CD4-positive, alpha-beta T cell treated with Interleukin-15 for 1 hour (primary cell): ENCODE results near the gene ATP8A1.
"Not testable (repeated sequence)": the region's sequence is repeated elsewhere in the genome, so short reads cannot be mapped to it uniquely, and the experiment has no call there.

Experiments used
- DNase-seq: peaks from one replicate; pipeline ENCODE4 v3.0.0-alpha.2; 2020

Gene ATP8A1

GRCh38 chr4:42397635-42398170 lies 259.2 kb downstream of the ATP8A1 start:
- DNase-seq, result no peak

GRCh38 chr4:42396752-42397634 lies 259.9 kb downstream of the ATP8A1 start, which contains the start of gene SHISA3:
Gene SHISA3 (plus strand): TSS chr4:42397488. CDS start chr4:42398057, 569 bp downstream.
- DNase-seq, result no peak

GRCh38 chr4:42396361-42396751 lies 260.5 kb downstream of the ATP8A1 start:
- DNase-seq, result no peak

DNA sequence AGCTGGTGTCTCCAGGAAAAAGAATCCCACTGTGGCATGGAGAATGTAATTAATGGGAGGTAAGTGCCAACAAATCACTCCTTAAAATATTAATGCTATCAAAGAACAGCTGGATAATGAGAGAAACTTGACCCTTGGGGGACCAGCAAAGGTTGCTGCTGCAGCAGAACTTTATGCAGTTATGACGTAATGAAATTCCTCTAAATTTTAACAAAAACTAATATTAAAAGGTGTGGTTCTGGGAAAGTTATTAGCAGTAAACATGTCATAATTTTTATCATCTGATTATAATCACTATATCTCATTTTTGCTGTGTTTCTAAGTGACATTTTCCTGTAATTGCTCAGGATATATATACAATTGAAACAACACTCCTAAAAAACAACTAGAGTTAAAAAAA lies 261.3 kb downstream of the ATP8A1 start:
- DNase-seq, result no peak

GRCh38 chr4:42392436-42392835 lies 264.5 kb downstream of the ATP8A1 start:
- no peak for DNase-seq

DNA sequence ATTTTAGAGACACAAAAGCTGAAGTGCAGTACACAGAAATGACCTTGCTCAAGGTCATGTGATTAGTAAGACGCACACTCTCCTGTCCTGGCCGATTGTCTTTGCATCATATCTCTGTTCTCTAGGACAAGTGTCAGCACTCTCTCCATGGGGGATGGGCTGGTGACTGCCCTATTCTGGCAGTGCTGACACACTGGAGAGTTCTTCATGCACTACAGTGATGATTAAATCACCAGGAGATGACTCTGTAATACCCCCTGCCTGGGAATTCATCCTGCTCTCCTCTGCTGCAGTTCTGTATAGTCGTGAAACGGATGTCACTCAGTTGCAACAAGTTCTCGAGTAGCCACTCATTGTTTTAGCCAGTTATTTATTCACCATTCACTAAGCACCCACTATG lies 264.9 kb downstream of the ATP8A1 start:
- no peak for DNase-seq

DNA sequence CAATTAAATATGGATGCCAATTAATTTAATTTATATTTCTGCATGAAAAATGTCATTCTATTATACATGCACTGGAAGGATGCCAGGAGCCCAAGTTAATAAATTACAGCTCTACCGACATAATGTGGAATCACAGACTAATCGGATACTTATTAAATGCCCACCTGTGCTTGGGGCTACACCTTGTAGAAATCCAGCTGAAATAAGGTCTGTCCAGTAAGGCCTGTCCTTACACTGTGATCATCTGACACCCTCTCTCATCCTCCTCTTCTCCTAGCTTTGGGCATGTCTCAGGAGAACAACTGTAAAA lies 265.6 kb downstream of the ATP8A1 start:
- DNase-seq, result no peak

DNA sequence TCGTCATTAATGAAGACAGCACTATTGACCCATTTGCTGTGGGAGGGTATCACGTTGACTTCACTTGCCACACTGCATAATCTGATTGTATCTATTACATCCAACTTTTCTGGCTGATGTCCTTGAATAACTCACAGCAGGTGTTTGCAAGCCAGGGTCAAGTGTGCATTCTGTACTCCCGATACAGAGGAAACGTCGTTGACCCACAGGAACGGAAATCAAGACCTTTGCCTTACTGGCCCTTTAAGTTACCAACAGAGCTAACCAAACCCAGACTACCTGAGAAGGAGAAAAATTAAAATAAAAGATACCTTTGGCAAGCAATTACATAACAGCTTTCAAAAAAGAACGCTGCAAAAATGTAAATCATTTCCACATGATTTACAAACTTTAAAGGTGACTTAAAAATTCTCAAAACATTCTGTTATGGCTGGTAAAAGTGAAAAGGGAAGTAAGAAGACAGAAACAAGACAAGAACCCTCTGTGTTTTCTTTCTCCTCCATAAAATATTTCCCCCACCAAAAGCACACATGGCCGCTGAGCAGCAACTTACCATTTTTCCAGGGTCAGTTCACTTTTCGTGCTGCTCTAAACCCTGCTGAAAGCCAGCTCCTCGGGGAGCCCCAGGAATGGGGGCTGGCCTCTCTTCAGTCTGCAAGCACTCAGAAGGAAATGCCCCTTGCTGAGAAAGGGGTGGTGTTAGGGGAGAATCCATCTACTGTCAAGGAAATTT lies 266.1 kb downstream of the ATP8A1 start:
- DNase-seq, result no peak

DNA sequence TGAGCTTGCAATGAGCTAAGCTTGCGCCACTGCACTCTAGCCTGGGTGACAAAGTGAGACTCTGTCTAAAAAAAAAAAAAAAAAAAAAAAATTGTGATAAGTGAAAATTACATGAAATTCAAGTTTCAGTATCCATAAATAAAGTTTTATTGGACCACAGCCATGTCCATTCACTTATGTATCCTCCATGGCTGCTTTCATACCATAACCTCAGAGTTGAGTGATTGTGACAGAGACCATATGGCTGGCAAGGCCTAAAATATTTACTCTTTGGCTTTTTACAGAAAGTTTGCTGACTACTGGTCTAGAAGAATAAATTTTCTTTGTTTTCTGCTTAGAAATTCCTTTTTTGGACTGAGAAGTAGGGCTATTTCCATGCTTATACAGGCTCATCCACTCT lies 271.4 kb downstream of the ATP8A1 start:
- no peak for DNase-seq

GRCh38 chr4:42381666-42382065 lies 275.2 kb downstream of the ATP8A1 start:
- no peak for DNase-seq

GRCh38 chr4:42377497-42377896 lies 279.4 kb downstream of the ATP8A1 start:
- DNase-seq, result no peak

DNA sequence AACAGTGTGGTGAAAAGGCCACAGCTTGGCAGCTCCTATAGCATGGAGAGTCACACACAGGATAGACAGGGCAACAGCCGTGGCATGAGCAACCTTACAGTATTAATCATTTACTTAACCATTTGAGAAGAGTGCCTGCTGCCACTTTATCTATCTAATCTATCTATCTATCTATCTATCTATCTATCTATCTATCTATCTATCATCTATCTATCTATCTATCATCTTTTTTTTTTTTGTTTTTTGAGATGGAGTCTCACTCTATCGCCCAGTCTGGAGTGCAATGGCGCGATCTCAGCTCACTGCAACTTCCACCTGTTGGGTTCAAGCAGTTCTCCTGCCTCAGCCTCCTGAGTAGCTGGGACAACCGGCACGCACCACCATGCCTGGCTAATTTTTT lies 284.6 kb downstream of the ATP8A1 start:
- not testable (repeated sequence) for DNase-seq

- no peak for DNase-seq
These were observed 285.3 kb downstream of the ATP8A1 start for GRCh38 chr4:42371305-42372252.

- no peak for DNase-seq
These were observed 287.4 kb downstream of the ATP8A1 start for GRCh38 chr4:42369489-42369888.

DNA sequence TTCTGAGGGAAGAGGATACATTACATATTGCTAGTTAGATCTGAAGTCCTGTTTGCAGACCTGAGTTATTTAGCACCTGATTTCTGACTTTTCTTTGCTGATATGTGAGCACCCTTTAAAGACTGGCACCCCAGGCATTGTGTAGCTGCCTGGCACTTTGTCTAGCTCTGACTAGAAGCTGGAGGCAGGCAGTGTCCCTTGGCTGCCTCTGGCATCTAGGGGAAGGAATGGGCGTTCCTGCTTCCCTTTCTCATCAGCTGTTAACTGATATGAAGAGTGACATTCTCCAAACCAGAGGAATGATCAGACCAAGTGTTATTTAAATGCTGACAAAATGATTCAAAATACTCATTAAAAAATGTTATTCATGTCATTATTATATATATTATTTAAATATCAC lies 289.9 kb downstream of the ATP8A1 start:
- DNase-seq, result no peak

GRCh38 chr4:42364266-42365053 lies 292.4 kb downstream of the ATP8A1 start:
- DNase-seq, result no peak

- no peak for DNase-seq
These were observed 293.3 kb downstream of the ATP8A1 start for GRCh38 chr4:42363614-42364013.

DNA sequence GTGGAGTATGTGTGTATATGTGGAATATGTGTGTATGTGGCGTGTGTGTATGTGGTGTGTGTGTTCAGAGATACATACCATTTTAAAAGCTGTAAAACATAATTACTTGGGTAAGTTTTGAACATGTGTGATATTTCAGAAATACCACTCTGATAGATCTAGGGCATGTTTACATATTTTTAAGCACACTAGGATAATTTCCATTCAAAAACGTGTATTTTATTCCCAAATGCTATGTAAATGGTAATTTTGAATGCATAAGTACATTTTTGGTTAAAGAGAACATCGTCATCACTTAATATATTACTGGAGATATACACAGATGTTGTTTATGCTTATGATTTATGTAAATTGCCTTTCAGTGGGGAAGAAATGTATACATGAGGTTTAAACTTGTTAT lies 294.3 kb downstream of the ATP8A1 start:
- DNase-seq, result no peak

GRCh38 chr4:42361456-42361855 lies 295.4 kb downstream of the ATP8A1 start:
- DNase-seq, result no peak

- DNase-seq, result no peak
These were observed 296.6 kb downstream of the ATP8A1 start for GRCh38 chr4:42360256-42360669.

GRCh38 chr4:42359711-42360110 lies 297.2 kb downstream of the ATP8A1 start:
- DNase-seq, result no peak
